Neural progenitor cell (in vitro differentiated cells): Measurements from ENCODE around the gene SESN3. TPM values are rescaled to one million over a fixed set of nuclear protein-coding genes. Genes with fewer than 3 reads are reported as not detected.

ENCODE experiments used
- DNase-seq: peaks from one replicate; pipeline ENCODE4 v3.0.0-alpha.2; 2016; ENCODE audit warnings: low spot score
- H2AFZ ChIP-seq: fragments of 200-600 bp; sonication (generic); replicated peaks from 2 replicates; pipeline ENCODE4 v1.6.1; 2016; ENCODE audit warnings: antibody characterized with exemption
- H3F3A ChIP-seq: fragments of 200-600 bp; sonication (generic); 2 replicates; pipeline ENCODE4 v1.6.1; 2016; ENCODE audit warnings: antibody characterized with exemption, low read depth
- H3K27ac ChIP-seq: fragments of 200-600 bp; sonication (generic); 2 replicates; pipeline ENCODE4 v1.5.1; 2016; ENCODE audit warnings: mild to moderate bottlenecking
- H3K27me3 ChIP-seq: fragments of 200-600 bp; sonication (generic); 2 replicates; pipeline ENCODE4 v1.6.1; 2016; ENCODE audit warnings: mild to moderate bottlenecking, moderate library complexity
- H3K36me3 ChIP-seq: fragments of 200-600 bp; sonication (generic); 2 replicates; pipeline ENCODE4 v1.5.1; 2016
- H3K4me1 ChIP-seq: fragments of 200-600 bp; sonication (generic); 2 replicates; pipeline ENCODE4 v1.6.1; 2016; ENCODE audit warnings: mixed run types
- H3K4me2 ChIP-seq: fragments of 200-600 bp; sonication (generic); 2 replicates; pipeline ENCODE4 v1.6.1; 2016
- H3K4me3 ChIP-seq: fragments of 200-600 bp; sonication (generic); 2 replicates; pipeline ENCODE4 v1.5.1; 2016
- H3K79me2 ChIP-seq: fragments of 200-600 bp; sonication (generic); 2 replicates; pipeline ENCODE4 v1.6.1; 2016; ENCODE audit warnings: low read depth
- H3K9ac ChIP-seq: fragments of 200-600 bp; sonication (generic); 2 replicates; pipeline ENCODE4 v1.6.1; 2016
- H3K9me3 ChIP-seq: fragments of 200-600 bp; sonication (generic); 2 replicates; pipeline ENCODE4 v1.5.1; 2016; ENCODE audit warnings: low read depth
- H4K20me1 ChIP-seq: fragments of 200-600 bp; sonication (generic); 2 replicates; pipeline ENCODE4 v1.6.1; 2016; ENCODE audit warnings: low read depth
- H3K27ac Mint-ChIP-seq: 3 replicates; pipeline ENCODE4 v1.8.0; 2021; ENCODE audit warnings: mixed read lengths
- H3K27me3 Mint-ChIP-seq: 2 replicates; pipeline ENCODE4 v1.8.0; 2022; ENCODE audit warnings: low read depth, mild to moderate bottlenecking, inconsistent platforms, moderate library complexity, mixed read lengths; ENCODE audit not compliant: insufficient read depth
- H3K36me3 Mint-ChIP-seq: 3 replicates; pipeline ENCODE4 v1.8.0; 2021; ENCODE audit warnings: mixed read lengths
- H3K4me1 Mint-ChIP-seq: 3 replicates; pipeline ENCODE4 v1.8.0; 2021; ENCODE audit warnings: mixed read lengths
- H3K4me3 Mint-ChIP-seq: 3 replicates; pipeline ENCODE4 v1.8.0; 2021; ENCODE audit warnings: mild to moderate bottlenecking, moderate library complexity, mixed read lengths
- H3K9me3 Mint-ChIP-seq: 3 replicates; pipeline ENCODE4 v1.8.0; 2020; ENCODE audit warnings: mixed read lengths
- CTCF ChIP-seq: fragments of 200-600 bp; sonication (generic); IDR thresholded peaks from 2 replicates; pipeline ENCODE4 v1.5.1; 2017; ENCODE audit warnings: antibody characterized with exemption, mild to moderate bottlenecking
- EZH2 ChIP-seq: fragments of 200-600 bp; sonication (generic); IDR thresholded peaks from 2 replicates; pipeline ENCODE4 v1.6.1; 2017; ENCODE audit warnings: antibody characterized with exemption, mild to moderate bottlenecking, moderate library complexity
- EZH2phosphoT487 ChIP-seq: fragments of 200-600 bp; sonication (generic); IDR thresholded peaks from 2 replicates; pipeline ENCODE4 v1.6.1; 2017; ENCODE audit warnings: antibody characterized with exemption
- total RNA-seq: library from RNA; depleted of rRNA; stranded (reverse); fragments of >200 nt; gene quantifications from 2 replicates; pipeline ENCODE4 v1.2.3, GENCODE V29; 2015; ENCODE audit warnings: low replicate concordance

SESN3 gene
- total RNA-seq, 1 donor from 2014 or later = 234 TPM

- Mint-ChIP-seq H3K4me1 (peaks cover 50% of the 10 kb centered on the region), H3K27me3 (peaks cover 3% of the 10 kb centered on the region), H3K9me3 (peaks cover 2% of the 10 kb centered on the region), H3K36me3 (no peaks in the 10 kb centered on the region), H3K4me3 (no peak overlapping the region), H3K27ac (no peak overlapping the region)
- no peak overlapping the region for H3K27ac ChIP-seq
- peaks cover 27% of the 10 kb centered on the region for H3F3A ChIP-seq
- no peaks in the 10 kb centered on the region for H3K36me3 ChIP-seq
- H3K4me1 ChIP-seq = peaks cover 53% of the 10 kb centered on the region
- no peak overlapping the region for H2AFZ ChIP-seq
- H4K20me1 ChIP-seq = no peaks in the 10 kb centered on the region
- H3K9me3 ChIP-seq = no peaks in the 10 kb centered on the region
- H3K4me3 ChIP-seq = no peak overlapping the region
- H3K79me2 ChIP-seq = no peaks in the 10 kb centered on the region
- no peaks in the 10 kb centered on the region for H3K27me3 ChIP-seq
- no peak for TF ChIP-seq EZH2
- TF ChIP-seq EZH2phosphoT487 = no peak
- TF ChIP-seq CTCF = no peak
- H3K4me2 ChIP-seq = no peak overlapping the region
- DNase-seq = no peak
- no peak overlapping the region for H3K9ac ChIP-seq
These were observed 16.9 kb upstream of the SESN3 start for GRCh38 chr11:95247883-95248282.

- DNase-seq = no peak
- Histone ChIP-seq H4K20me1 (no peaks in the 10 kb centered on the region), H3K9ac (no peak overlapping the region), H3K4me3 (no peak overlapping the region), H3K4me1 (peaks cover 53% of the 10 kb centered on the region), H3K4me2 (no peak overlapping the region), H3K79me2 (no peaks in the 10 kb centered on the region), H3K9me3 (no peaks in the 10 kb centered on the region), H3K27ac (no peak overlapping the region), H3K36me3 (no peaks in the 10 kb centered on the region), H3F3A (peaks cover 24% of the 10 kb centered on the region), H2AFZ (no peak overlapping the region), H3K27me3 (no peaks in the 10 kb centered on the region)
- TF ChIP-seq CTCF = no peak
- TF ChIP-seq EZH2 = no peak
- no peak for TF ChIP-seq EZH2phosphoT487
- H3K27ac Mint-ChIP-seq = no peak overlapping the region
- H3K4me3 Mint-ChIP-seq = no peak overlapping the region
- H3K27me3 Mint-ChIP-seq = peaks cover 3% of the 10 kb centered on the region
- H3K36me3 Mint-ChIP-seq = no peaks in the 10 kb centered on the region
- H3K9me3 Mint-ChIP-seq = peaks cover 2% of the 10 kb centered on the region
- H3K4me1 Mint-ChIP-seq = peaks cover 48% of the 10 kb centered on the region
These were observed 16.2 kb upstream of the SESN3 start for GRCh38 chr11:95247127-95247684.

GRCh38 chr11:95245581-95245980 lies 14.6 kb upstream of the SESN3 start:
- Mint-ChIP-seq H3K9me3 (peaks cover 2% of the 10 kb centered on the region), H3K27ac (peak overlapping the region; percentile 2), H3K4me3 (no peak overlapping the region), H3K27me3 (peaks cover 3% of the 10 kb centered on the region), H3K4me1 (peaks cover 43% of the 10 kb centered on the region), H3K36me3 (no peaks in the 10 kb centered on the region)
- Histone ChIP-seq H3K36me3 (no peaks in the 10 kb centered on the region), H3K4me1 (peaks cover 49% of the 10 kb centered on the region), H3K9ac (no peak overlapping the region), H3K27ac (peak overlapping the region; percentile 78), H2AFZ (no peak overlapping the region), H3K9me3 (no peaks in the 10 kb centered on the region), H3K4me3 (no peak overlapping the region), H3F3A (peaks cover 24% of the 10 kb centered on the region), H3K4me2 (peak overlapping the region; percentile 27), H4K20me1 (no peaks in the 10 kb centered on the region), H3K79me2 (no peaks in the 10 kb centered on the region), H3K27me3 (no peaks in the 10 kb centered on the region)
- TF ChIP-seq EZH2 (no peak), CTCF (no peak), EZH2phosphoT487 (no peak)
- no peak for DNase-seq
